Measurements from ENCODE around the gene PNPLA7. TPM values are rescaled to one million over a fixed set of nuclear protein-coding genes. Genes with fewer than 3 reads are reported as not detected.

Gene PNPLA7
- total and polyA plus RNA-seq, 2 of the 4 experiments (the other 2 are of a cell fraction) = under 0.01 to 0.89 TPM

GRCh38 chr9:137590123-137590468, 39.9 kb upstream of the PNPLA7 start:
- Histone ChIP-seq H3K36me3 (ENCODE audit: control insufficient read depth, insufficient read depth, low read length) (peaks cover 25% of the 10 kb centered on the region), H3K9me3 (ENCODE audit: control insufficient read depth, insufficient read depth, low read length) (no peaks in the 10 kb centered on the region), H3K18ac (ENCODE audit: low read depth, low read length) (no peak overlapping the region), H3K4me2 (ENCODE audit: low read depth, low read length) (no peak overlapping the region; the same call in 1 of the 2 replicates), H3K56ac (ENCODE audit: extremely low read depth, insufficient read depth, low read length) (no peak overlapping the region), H3K27me3 (ENCODE audit: control insufficient read depth, insufficient read depth, low read length) (no peaks in the 10 kb centered on the region), H2AK5ac (ENCODE audit: low read depth, low read length) (no peak overlapping the region), H3K23ac (ENCODE audit: low read depth, low read length) (no peak overlapping the region), H2BK15ac (ENCODE audit: low read depth, low read length) (no peak overlapping the region), H3K4me1 (ENCODE audit: control insufficient read depth, insufficient read depth, low read length) (peaks cover 7% of the 10 kb centered on the region), H3K4me3 (ENCODE audit: insufficient read depth, low read depth, low read length) (peak overlapping the region; percentile 99), H4K5ac (ENCODE audit: low read depth, low read length) (no peak overlapping the region), H3K14ac (replicated peaks; ENCODE audit: low read depth, low read length) (no peak overlapping the region), H3K27ac (ENCODE audit: insufficient read depth, low read length) (peak overlapping the region; percentile 43; the same call in 1 of the 2 replicates), H2AK9ac (replicated peaks; ENCODE audit: low read depth, low read length, poor library complexity) (peak overlapping the region; percentile 82), H3K4ac (ENCODE audit: low read depth, low read length) (no peak overlapping the region), H2BK5ac (ENCODE audit: low read depth, low read length, poor library complexity, severe bottlenecking) (no peak overlapping the region), H4K91ac (ENCODE audit: insufficient read depth, low read depth, low read length) (no peak overlapping the region), H3K9me1 (ENCODE audit: insufficient read depth, low read length) (no peaks in the 10 kb centered on the region), H4K8ac (ENCODE audit: low read depth in 2 of 2, low read length in 2 of 2) (no peak overlapping the region), H2AFZ (replicated peaks; ENCODE audit: low read length, poor library complexity) (peak overlapping the region; percentile 82), H3K79me1 (ENCODE audit: low read depth in 1 of 2, low read length in 2 of 2) (peaks cover 7 to 35% of the 10 kb centered on the region in 2 experiments), H4K20me1 (ENCODE audit: insufficient read depth, low read length) (peaks cover 10% of the 10 kb centered on the region; the same call in 1 of the 2 replicates), H2BK20ac (ENCODE audit: low read depth, low read length) (no peak overlapping the region), H3K9ac (ENCODE audit: low read depth, low read length) (0 out of 2 replicates have a peak overlapping the region, but pooled peaks have one; percentile 31), H2BK120ac (ENCODE audit: low read depth, low read length) (no peak overlapping the region)
- DNase-seq = no peak
- peak; percentile 42 for ATAC-seq (ENCODE audit: low read depth)
- ChIA-PET CTCF (no interaction called here), POLR2A (ENCODE audit: unreplicated experiment) (interaction anchor here (1.1 kb wide), 1 partner anchor 15 kb away, joined by 3 read pairs; no protein-coding TSS in a partner anchor)
- in situ Hi-C loops (cut with MboI; ENCODE audit: low sequenced_read_pairs) = no loop called here
- dilution Hi-C loops (cut with HindIII; ENCODE audit: low sequenced_read_pairs, unreplicated experiment) = no loop called here
- intact Hi-C loops (cut with micrococcal nuclease) = no loop called here
- TF ChIP-seq CTCF (conservative IDR thresholded peaks at IDR 0.05; ENCODE audit: low read depth, low read length) = no peak
- no peak for TF ChIP-seq NFE2L2 (IDR thresholded peaks at IDR 0.05; ENCODE audit: low read depth, low read length)
- no peak for TF ChIP-seq MAZ (IDR thresholded peaks at IDR 0.05; ENCODE audit: borderline replicate concordance, low read depth, low read length)
- TF ChIP-seq FOS (IDR thresholded peaks at IDR 0.05; ENCODE audit: low read depth, low read length) = no peak
- TF ChIP-seq CHD1 (IDR thresholded peaks at IDR 0.05; ENCODE audit: low read depth, low read length) = no peak
- TF ChIP-seq RFX5 (IDR thresholded peaks at IDR 0.05; ENCODE audit: low read depth, low read length) = no peak
- no peak for TF ChIP-seq CEBPB (IDR thresholded peaks at IDR 0.05; ENCODE audit: low read depth, low read length)
- no peak for TF ChIP-seq BHLHE40 (IDR thresholded peaks at IDR 0.05; ENCODE audit: low read depth, low read length)
- no peak for TF ChIP-seq RCOR1 (IDR thresholded peaks at IDR 0.05; ENCODE audit: insufficient replicate concordance, low read length)
- no peak for TF ChIP-seq SMC3 (IDR thresholded peaks at IDR 0.05; ENCODE audit: low read depth, low read length)
- no peak for TF ChIP-seq POLR2A (IDR thresholded peaks at IDR 0.05; ENCODE audit: low read depth, low read length)
- TF ChIP-seq, protein P1, sequence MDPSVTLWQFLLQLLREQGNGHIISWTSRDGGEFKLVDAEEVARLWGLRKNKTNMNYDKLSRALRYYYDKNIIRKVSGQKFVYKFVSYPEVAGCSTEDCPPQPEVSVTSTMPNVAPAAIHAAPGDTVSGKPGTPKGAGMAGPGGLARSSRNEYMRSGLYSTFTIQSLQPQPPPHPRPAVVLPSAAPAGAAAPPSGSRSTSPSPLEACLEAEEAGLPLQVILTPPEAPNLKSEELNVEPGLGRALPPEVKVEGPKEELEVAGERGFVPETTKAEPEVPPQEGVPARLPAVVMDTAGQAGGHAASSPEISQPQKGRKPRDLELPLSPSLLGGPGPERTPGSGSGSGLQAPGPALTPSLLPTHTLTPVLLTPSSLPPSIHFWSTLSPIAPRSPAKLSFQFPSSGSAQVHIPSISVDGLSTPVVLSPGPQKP (IDR thresholded peaks at IDR 0.05; ENCODE audit: borderline replicate concordance, low read depth, low read length) = no peak
- no peak for TF ChIP-seq MXI1 (IDR thresholded peaks at IDR 0.05; ENCODE audit: borderline replicate concordance, low read depth, low read length)
- TF ChIP-seq, protein P2, sequence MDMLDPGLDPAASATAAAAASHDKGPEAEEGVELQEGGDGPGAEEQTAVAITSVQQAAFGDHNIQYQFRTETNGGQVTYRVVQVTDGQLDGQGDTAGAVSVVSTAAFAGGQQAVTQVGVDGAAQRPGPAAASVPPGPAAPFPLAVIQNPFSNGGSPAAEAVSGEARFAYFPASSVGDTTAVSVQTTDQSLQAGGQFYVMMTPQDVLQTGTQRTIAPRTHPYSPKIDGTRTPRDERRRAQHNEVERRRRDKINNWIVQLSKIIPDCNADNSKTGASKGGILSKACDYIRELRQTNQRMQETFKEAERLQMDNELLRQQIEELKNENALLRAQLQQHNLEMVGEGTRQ (IDR thresholded peaks at IDR 0.05; ENCODE audit: low read depth, low read length) = no peak
- no peak for TF ChIP-seq RAD21 (IDR thresholded peaks at IDR 0.05; ENCODE audit: low read length)
- WGBS, 2 experiments (ENCODE audit: extremely low coverage in 2 of 2, insufficient read length in 1 of 2) = 0% methylated on average over 21 of the region's 61 CpGs; no CpG with 5 or more reads in 1 of the 2 experiments
- no TSS peak for BruUV-seq (replicated peaks)

Data from IMR-90 (cell line).